HAP-1 (cell line): ENCODE results near the gene NHLRC4.
A peak's percentile ranks its signal among the peaks of the same experiment; 100 is the strongest.

ENCODE experiments used
- DNase-seq, 2 experiments: peaks; one replicate each; pipeline ENCODE4 v3.0.0-alpha.2; 2016 to 2020; ENCODE audit warnings: low spot score in 2 of 2
- H3K27me3 ChIP-seq: fragments of 250-450 bp; sonication (Bioruptor Pico); 2 replicates; pipeline ENCODE4 v1.5.1; 2020; ENCODE audit warnings: low read depth, mild to moderate bottlenecking, moderate library complexity
- H3K36me3 ChIP-seq: fragments of 250-450 bp; sonication (Bioruptor Pico); replicated peaks from 2 replicates; pipeline ENCODE4 v1.5.1; 2020; ENCODE audit warnings: mild to moderate bottlenecking
- H3K4me1 ChIP-seq: fragments of 250-450 bp; sonication (Bioruptor Pico); 2 replicates; pipeline ENCODE4 v1.5.1; 2020; ENCODE audit warnings: mild to moderate bottlenecking
- H3K4me3 ChIP-seq: fragments of 250-450 bp; sonication (Bioruptor Pico); 2 replicates; pipeline ENCODE4 v1.5.1; 2020; ENCODE audit warnings: mild to moderate bottlenecking, moderate library complexity
- H3K9me3 ChIP-seq: fragments of 250-450 bp; sonication (Bioruptor Pico); 2 replicates; pipeline ENCODE4 v1.5.1; 2020; ENCODE audit warnings: mild to moderate bottlenecking, moderate library complexity
- in situ Hi-C: fragments of 300-500 bp; cut with MboI; formaldehyde crosslinking; loops from 3 replicates; pipeline ENCODE4 v1.14.3; 2020; ENCODE audit warnings: low sequenced_read_pairs, inconsistent platforms, mixed read lengths

Gene NHLRC4, protein sequence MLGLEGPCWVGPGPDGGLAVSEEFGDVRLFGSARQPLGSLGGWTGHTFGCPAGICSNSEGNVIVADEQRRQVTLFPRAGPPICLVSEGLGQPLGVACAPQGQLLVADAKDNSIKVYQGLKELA

DNA sequence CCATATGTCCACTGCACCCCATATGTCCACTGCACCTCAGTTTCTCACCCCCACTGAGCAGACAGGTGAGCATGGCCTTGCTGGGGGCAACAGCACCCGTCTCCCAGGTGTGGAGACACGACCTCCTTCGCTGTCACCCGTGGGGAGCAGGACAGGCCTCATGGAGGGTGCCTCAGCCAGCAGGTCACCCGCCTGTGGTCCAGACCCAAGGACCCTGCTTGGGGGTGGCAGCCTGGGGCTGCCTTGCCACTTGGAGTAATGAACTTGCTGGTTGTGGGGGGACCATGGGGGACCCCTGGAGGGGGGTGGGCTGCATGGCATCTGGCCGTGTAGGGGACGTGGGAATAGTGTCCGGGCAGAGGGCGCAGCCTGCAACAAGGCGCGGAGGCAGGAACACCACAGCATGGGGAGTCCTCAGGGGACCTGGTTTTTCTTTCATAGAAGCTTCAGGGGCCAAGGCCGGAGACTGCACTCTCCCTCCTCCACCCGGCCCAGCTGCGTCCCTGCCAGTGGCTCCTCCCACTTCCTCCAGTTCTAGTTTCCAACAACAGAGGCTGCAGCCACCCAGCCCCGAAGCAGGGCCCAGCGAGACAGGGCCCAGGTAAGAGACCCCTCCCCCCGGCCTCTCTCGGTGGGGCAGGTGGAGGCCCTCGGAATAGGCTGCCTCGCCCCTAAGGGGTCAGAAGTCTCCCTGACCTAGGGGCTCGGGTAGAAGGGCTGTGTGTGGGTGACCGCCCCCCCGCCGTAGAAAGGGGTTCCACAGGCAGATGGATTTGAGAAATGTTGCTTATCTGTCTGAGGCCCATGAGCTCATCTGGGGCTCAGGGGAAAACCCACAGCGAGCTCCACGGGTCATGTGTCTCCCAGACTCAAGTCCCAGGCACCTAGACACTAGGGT lies at the start of gene NHLRC4:
Gene NHLRC4, plus strand, starts transcription at position 531 of the 898 bp plus-strand sequence. CDS start 1,043 bp downstream, outside the sequence.
- DNase-seq: peak; percentile 35 to 73
- in situ Hi-C loops: no loop called here

DNA sequence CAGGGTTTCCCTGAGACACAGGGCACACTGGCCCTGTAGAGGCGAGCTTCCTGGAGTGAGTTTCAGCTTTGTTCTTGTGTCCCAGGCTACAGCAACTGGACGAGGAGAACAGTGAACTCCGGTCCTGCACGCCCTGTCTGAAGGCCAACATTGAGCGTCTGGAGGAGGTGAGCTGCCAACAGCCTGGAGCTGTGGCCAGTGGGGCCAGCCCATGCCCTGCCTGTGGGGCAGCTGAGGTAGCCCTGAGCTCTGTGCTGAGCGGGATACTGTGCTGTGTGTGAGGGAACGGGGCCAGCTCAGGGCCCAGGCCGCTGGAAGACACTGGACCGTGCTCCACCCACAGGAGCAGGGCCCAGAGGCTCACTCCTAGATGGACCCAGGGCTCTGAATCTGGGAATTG lies 47.9 kb upstream of the NHLRC4 start:
- in situ Hi-C loops: no loop called here
- Histone ChIP-seq H3K9me3 (no peaks in the 10 kb centered on the region), H3K27me3 (no peaks in the 10 kb centered on the region), H3K4me3 (no peak overlapping the region), H3K4me1 (no peaks in the 10 kb centered on the region), H3K36me3 (peaks cover 14% of the 10 kb centered on the region)
- DNase-seq: no peak

More for the DNA sequence above, at the start of gene NHLRC4:
- Histone ChIP-seq H3K27me3 (peaks cover 9% of the 10 kb centered on the region), H3K4me1 (peaks cover 7% of the 10 kb centered on the region), H3K9me3 (no peaks in the 10 kb centered on the region), H3K36me3 (no peaks in the 10 kb centered on the region), H3K4me3 (no peak within 1 kb of the TSS)

DNA sequence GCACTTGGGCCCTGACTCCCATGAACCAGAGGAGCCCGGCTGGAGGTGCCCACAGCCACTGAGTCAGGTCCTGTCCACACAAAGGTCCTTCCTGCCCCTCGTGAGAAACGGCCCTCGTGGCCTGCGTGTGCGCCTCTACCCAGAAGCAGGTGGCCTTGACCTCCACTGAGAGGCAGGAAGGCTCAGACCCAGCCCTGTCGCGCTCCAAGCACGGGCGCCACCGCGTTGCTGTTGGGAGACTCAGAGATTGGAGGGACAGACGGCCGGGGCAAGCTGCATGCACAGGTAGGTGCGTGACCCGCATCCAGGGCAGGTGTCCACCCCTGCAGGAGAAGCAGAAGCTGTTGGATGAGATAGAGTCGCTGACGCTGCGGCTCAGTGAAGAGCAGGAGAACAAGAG lies 47.4 kb upstream of the NHLRC4 start:
- Histone ChIP-seq H3K4me1 (no peaks in the 10 kb centered on the region), H3K27me3 (no peaks in the 10 kb centered on the region), H3K36me3 (peaks cover 14% of the 10 kb centered on the region), H3K9me3 (no peaks in the 10 kb centered on the region), H3K4me3 (no peak overlapping the region)
- no peak for DNase-seq
- in situ Hi-C loops: no loop called here

DNA sequence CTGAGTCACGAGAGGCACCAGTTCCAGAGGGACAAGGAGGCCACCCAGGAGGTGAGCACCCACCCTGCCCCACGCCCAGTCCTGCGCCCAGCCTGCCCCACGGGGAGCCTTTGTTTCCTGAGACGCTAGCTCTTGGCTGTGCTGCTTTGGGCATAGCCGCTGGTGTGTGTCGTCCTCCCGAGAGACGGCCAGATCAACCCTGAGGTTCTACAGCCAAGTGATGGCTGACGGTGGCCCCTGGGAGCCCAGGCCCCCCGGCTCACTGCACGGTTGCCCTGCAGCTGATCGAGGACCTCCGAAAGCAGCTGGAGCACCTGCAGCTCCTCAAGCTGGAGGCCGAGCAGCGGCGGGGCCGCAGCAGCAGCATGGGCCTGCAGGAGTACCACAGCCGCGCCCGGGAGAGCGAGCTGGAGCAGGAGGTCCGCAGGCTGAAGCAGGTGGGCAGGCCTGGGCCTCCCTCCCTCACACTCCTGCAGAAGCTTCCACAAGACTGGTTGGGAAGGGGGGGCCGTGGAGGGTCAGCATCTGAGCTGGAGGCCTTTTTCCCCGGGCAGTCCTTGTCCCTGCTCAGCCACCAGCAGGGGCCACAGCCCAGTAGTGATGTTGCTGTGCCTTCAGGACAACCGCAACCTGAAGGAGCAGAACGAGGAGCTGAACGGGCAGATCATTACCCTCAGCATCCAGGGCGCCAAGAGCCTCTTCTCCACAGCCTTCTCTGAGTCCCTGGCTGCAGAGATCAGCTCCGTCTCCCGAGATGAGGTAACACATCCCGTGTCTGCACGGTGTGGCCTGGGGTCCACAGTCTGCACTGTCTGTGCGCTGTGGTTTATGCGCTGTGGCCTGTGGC lies 46.7 kb upstream of the NHLRC4 start:
- in situ Hi-C loops: no loop called here
- peaks cover 15% of the 10 kb centered on the region for H3K36me3 ChIP-seq

DNA sequence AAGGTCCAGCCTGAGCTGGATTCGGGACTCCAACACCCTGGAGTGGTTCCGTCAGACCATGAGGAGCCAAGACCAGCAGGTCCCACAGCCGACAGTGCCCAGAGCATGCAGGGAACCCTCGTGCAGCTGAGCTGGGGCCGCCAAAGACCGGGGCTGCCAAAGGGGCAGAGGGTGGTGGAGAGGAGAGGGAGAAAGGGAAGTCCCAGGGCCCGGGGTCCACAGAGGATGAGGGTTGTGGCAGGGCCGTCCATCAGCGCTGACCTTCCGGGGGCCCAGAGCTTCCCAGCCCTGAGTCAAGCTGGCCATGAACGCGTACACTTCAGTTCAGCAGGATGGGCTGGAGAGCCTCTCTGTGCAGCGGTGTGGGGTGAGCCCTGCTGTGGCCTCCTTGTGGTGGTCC lies 46.0 kb upstream of the NHLRC4 start:
- DNase-seq: no peak
- Histone ChIP-seq H3K4me3 (no peak overlapping the region), H3K36me3 (peaks cover 21% of the 10 kb centered on the region), H3K4me1 (peaks cover 5% of the 10 kb centered on the region), H3K27me3 (no peaks in the 10 kb centered on the region), H3K9me3 (no peaks in the 10 kb centered on the region)
- in situ Hi-C loops: no loop called here

More for the DNA sequence above, 46.7 kb upstream of the NHLRC4 start:
- Histone ChIP-seq H3K4me3 (no peak overlapping the region), H3K27me3 (no peaks in the 10 kb centered on the region), H3K9me3 (no peaks in the 10 kb centered on the region), H3K4me1 (no peaks in the 10 kb centered on the region)
- DNase-seq: no peak

DNA sequence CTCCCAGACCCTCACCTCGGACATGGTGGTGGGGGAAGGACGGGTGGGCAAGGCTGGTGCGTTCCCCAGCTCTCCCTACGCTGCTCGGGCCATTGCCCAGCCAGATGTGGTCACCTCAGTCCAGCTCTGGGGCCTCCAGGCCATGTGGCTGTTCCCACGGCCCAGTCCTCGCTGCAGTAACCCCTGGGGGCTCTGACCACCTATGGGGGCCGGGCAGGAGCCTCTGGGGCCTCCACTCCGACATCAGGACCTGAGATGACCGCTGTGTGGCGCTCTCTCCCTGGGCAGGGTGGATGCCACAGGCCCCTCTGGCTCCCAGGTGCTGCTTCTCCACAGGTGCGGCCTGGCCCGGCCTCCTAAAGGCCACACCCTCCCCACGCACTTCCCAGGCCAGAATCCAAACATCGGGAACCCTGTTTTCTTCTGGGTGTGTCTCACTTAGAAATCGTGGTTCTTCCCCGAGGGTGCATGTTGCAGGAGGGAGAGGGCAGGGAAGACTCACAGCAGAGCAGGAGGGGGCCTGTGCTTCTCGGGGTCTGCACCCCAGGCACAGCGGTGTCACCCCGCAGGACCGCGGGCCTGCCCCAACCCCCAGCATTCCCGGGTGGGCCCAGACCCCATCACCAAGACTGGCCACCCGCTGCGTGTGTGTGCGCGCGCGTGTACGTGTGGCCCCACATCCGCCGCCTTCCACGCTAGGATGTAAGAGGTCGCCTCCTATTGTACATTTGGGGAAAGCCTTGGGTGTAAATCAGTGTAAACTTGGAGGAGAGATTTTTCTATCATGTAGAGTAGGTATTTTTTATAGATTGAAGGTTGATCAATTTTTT lies 45.2 kb upstream of the NHLRC4 start:
- peaks cover 11% of the 10 kb centered on the region for H3K4me1 ChIP-seq
- DNase-seq: no peak
- in situ Hi-C loops: no loop called here

DNA sequence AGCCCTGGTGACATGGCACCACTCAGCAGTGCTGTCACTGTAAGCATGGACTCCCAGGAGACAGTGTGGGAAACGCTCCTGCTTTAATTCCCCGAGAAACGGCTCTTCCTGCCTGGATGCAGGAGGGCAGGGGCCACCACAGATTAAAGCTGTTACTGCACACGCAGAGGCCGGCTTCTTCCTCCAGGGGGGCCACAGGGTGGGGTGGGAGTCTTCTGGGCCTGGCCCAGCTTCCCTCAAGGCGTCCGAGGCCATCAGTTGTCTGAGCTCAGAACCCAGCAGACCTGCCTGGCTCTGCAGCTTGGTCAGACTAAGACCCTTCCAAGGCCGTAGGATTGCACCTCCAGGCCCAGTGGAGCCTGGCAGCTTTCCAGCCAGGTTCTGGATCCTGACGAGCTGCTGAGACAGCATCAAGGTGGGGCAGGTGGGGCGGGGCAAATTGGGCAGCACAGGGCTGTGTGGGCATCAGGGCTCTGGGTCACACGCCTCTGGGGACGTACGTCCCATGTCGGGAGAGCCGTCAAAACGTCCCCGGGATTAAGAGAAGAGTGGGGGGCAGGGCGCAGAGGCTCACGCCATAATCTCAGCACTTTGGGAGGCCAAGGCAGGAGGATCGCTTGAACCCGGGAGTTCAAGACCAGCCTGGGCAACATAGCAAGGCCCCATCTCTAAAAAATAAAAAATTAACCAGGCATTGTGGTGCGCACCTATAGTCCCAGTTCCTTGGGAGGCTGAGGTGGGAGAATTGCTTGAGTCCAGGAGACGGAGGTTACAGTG lies 44.3 kb upstream of the NHLRC4 start:
- H3K9me3 ChIP-seq: no peaks in the 10 kb centered on the region
- DNase-seq: no peak
- H3K4me1 ChIP-seq: peaks cover 11% of the 10 kb centered on the region
- no peaks in the 10 kb centered on the region for H3K27me3 ChIP-seq
- H3K4me3 ChIP-seq: no peak overlapping the region
- in situ Hi-C loops: no loop called here
- peaks cover 21% of the 10 kb centered on the region for H3K36me3 ChIP-seq

More for the DNA sequence above, 45.2 kb upstream of the NHLRC4 start:
- no peak overlapping the region for H3K4me3 ChIP-seq
- H3K36me3 ChIP-seq: peaks cover 21% of the 10 kb centered on the region
- H3K27me3 ChIP-seq: no peaks in the 10 kb centered on the region
- H3K9me3 ChIP-seq: no peaks in the 10 kb centered on the region

DNA sequence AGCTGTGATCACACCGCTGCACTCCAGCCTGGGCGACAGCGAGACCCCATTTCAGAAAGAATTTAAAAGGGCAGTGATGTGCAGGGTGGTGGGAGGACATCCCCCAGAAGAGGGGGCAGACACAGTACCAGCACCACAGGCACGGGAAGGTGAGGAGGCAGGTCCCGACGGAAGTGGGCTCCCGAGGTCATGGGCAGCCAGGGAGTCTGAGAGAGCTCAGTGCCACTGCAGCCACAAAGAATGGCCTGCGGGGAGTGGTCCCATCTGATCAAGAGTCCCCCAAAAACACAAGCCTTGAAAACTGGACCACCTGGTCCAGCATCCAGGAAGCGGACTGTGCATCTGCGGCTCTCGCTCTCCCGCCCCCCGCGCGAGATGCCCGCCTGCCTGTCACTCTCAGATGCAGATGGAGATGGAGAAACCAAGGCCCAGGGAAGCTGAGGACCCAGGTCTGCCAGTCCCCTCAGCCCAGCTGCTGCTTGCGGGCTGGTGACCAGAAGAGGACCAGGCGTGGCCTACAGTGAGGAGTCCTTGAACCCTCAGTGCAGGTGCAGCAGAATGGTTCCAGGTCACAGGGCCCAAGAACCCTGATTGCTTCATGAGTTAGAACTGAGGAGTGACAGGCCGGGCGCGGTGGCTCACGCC lies 43.6 kb upstream of the NHLRC4 start:
- in situ Hi-C loops: no loop called here
- no peak overlapping the region for H3K4me3 ChIP-seq
- no peaks in the 10 kb centered on the region for H3K27me3 ChIP-seq
- no peaks in the 10 kb centered on the region for H3K9me3 ChIP-seq
- H3K4me1 ChIP-seq: peaks cover 11% of the 10 kb centered on the region
- DNase-seq: no peak
- H3K36me3 ChIP-seq: peaks cover 21% of the 10 kb centered on the region

DNA sequence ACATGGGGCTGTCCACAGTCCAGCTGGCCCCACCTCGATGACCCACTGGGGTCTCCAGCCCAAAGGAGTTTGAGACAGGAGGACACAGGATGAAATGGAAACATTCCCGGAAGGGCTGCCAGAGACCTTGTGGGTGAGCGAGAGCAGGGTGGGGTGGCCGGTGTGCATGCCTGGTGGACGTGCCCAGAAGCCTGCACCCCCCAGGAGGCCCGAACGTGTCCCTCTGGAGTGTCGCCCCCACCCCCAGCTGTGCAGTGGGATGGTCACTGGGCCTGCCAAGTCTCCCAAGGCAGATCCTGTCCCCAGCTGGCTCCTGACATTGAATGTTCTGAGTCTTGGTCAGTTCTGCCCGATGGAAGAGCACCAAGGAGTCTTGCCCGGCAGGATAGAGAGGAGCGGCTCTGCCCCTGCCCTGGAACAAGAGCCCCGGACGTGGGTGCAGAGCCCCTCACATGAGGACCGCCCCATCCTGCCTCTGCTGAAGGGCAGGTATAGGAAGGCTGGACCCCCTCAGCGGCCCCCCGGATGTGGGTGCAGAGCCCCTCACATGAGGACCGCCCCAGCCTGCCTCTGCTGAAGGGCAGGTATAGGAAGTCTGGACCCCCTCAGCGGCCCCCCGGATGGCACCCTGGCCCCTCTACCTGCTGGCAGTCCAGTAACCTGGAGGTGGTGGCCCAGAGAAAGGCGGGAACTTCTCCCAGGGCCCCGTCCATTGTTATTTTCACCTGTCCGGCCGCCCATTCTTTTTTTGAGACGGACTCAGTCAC lies 42.3 kb upstream of the NHLRC4 start:
- no peak for DNase-seq
- Histone ChIP-seq H3K27me3 (no peaks in the 10 kb centered on the region), H3K4me1 (peaks cover 11% of the 10 kb centered on the region), H3K4me3 (no peak overlapping the region), H3K36me3 (peaks cover 21% of the 10 kb centered on the region), H3K9me3 (no peaks in the 10 kb centered on the region)
- in situ Hi-C loops: no loop called here

DNA sequence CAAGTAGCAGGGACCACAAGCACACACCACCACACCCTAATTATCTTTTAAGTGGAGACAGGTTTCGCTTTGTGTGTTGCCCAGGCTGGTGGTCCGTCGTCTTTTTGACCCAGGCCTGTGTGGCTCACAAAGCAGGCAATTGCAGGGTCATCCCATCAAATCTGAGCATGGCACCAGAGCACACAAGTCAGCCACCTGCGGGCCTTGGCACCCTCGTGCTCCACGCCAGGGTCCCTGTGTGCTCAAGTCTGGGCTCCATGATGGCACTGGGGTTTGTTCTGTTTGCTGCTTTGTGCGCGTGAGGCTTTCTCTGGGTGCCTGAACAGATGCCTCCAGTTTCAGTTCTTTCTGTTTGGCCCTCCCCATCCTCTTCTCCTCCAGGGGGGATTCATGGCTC lies 41.7 kb upstream of the NHLRC4 start:
- H3K4me1 ChIP-seq: peaks cover 11% of the 10 kb centered on the region
- no peaks in the 10 kb centered on the region for H3K27me3 ChIP-seq
- no peaks in the 10 kb centered on the region for H3K9me3 ChIP-seq
- no peak for DNase-seq
- H3K36me3 ChIP-seq: peaks cover 22% of the 10 kb centered on the region
- in situ Hi-C loops: no loop called here
- no peak overlapping the region for H3K4me3 ChIP-seq

DNA sequence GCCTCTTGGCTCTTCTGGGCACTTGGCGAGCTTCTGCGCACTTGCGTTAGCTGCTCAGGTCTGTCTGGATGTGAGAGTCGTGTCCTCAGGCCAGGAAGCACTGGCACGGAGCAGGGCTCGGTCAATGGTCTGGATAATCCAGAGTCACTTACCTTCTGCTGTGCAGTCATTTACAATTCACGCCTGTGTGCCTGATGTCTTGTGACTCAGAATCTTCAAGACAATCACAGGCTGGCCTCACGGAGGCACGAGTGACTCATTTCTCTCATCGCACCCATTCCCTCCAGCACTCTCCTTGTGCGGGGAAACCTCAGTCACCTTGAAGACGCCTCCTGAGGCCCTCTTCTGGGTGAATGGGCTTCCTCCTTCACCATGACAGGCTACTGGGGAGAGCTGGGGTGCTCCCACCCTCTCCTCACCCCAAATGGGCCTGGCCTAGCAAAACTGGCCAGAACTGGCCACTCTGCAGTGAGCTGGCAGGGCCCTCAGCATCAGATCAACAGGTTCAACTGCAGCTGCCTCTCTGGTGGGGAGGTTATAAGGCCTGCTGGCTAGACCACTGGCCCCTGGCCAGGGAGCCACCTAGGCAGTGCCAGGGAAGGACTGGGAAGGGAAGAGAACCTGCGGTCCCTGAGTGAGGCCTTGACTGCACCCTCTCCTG lies 41.2 kb upstream of the NHLRC4 start:
- Histone ChIP-seq H3K27me3 (no peaks in the 10 kb centered on the region), H3K4me3 (peak overlapping the region; percentile 68), H3K4me1 (peaks cover 11% of the 10 kb centered on the region), H3K9me3 (no peaks in the 10 kb centered on the region), H3K36me3 (peaks cover 20% of the 10 kb centered on the region)
- DNase-seq: no peak
- in situ Hi-C loops: no loop called here
